Endothelial cell of umbilical vein (primary cell): Measurements from ENCODE around the gene COL4A1. TPM values are rescaled to one million over a fixed set of nuclear protein-coding genes. Genes with fewer than 3 reads are reported as not detected.

Experiments
- BruUV-seq: library from RNA; stranded (reverse); fragments of 400-500 nt; replicated peaks from 2 replicates; lab custom pipeline; 2021; lab: Mats Ljungman, UMichigan
- CTCF ChIA-PET: fragments of 300-600, 350-600 bp; sonication (Branson Sonifier 250); formaldehyde crosslinking; loops from one replicate; lab custom pipeline; 2021; ENCODE audit warnings: antibody characterized with exemption, inconsistent platforms; lab: Charles Lee
- POLR2A ChIA-PET: fragments of 300-600, 350-600 bp; sonication (Branson Sonifier 250); formaldehyde crosslinking; loops from one replicate; lab custom pipeline; 2021; ENCODE audit warnings: antibody characterized with exemption, inconsistent platforms; lab: Charles Lee
- DNase-seq: peaks from one replicate; pipeline ENCODE4 v3.0.0-alpha.2; 2011; ENCODE audit warnings: low read depth, low spot score
- FAIRE-seq: peaks from 2 replicates; lab custom pipeline; 2011; peaks lifted over from hg19 to GRCh38; lab: Jason Lieb, UNC
- H2AFZ ChIP-seq: 2 replicates; pipeline ENCODE4 v1.6.0; 2012; ENCODE audit warnings: low read depth, low read length, control low read depth, inconsistent platforms
- H3K27ac ChIP-seq: 2 replicates; pipeline ENCODE4 v1.5.1; 2011; ENCODE audit warnings: low read depth, mild to moderate bottlenecking, control low read depth, low read length, moderate library complexity; ENCODE audit not compliant: insufficient read depth
- H3K27me3 ChIP-seq, 2 experiments: 2 replicates each; pipeline versions ENCODE4 v1.6.0 to v1.6.1; 2011; ENCODE audit warnings: low read length in 2 of 2, mixed read lengths in 1 of 2; ENCODE audit not compliant: control insufficient read depth in 2 of 2, insufficient read depth in 2 of 2
- H3K36me3 ChIP-seq, 2 experiments: 2 replicates in 1 of 2; 3 replicates in 1 of 2; pipeline ENCODE4 v1.5.1; 2011; ENCODE audit warnings: low read length in 2 of 2, mild to moderate bottlenecking in 1 of 2, moderate library complexity in 1 of 2; ENCODE audit not compliant: control insufficient read depth in 2 of 2, insufficient read depth in 2 of 2; ENCODE audit errors: extremely low read depth in 1 of 2
- H3K4me1 ChIP-seq: 3 replicates; pipeline ENCODE4 v1.5.1; 2011; ENCODE audit warnings: mild to moderate bottlenecking, low read length; ENCODE audit not compliant: control insufficient read depth, insufficient read depth; ENCODE audit errors: extremely low read depth
- H3K4me2 ChIP-seq: 2 replicates; pipeline ENCODE4 v1.6.1; 2011; ENCODE audit warnings: low read length, control low read depth, mixed read lengths; ENCODE audit not compliant: insufficient read depth
- H3K4me3 ChIP-seq, 3 experiments: fragments of 200-600 bp in 1 of 3; sonication (generic), shearing (Covaris generic) in 1 of 3; replicated peaks in 1 of 3; 2 replicates each; pipeline ENCODE4 v1.5.1; 2011 to 2016; ENCODE audit warnings: control low read depth in 3 of 3, low read length in 3 of 3, mild to moderate bottlenecking in 2 of 3, inconsistent platforms in 1 of 3, low read depth in 1 of 3, moderate library complexity in 1 of 3; ENCODE audit not compliant: insufficient read depth in 1 of 3
- H3K79me2 ChIP-seq: 2 replicates; pipeline ENCODE4 v1.6.0; 2012; ENCODE audit warnings: low read length, inconsistent platforms; ENCODE audit not compliant: control insufficient read depth, insufficient read depth
- H3K9ac ChIP-seq: replicated peaks from 2 replicates; pipeline ENCODE3; 2011; ENCODE audit warnings: low read length, control low read depth; ENCODE audit not compliant: insufficient read depth; ENCODE audit errors: extremely low read depth
- H3K9me1 ChIP-seq: replicated peaks from 3 replicates; pipeline ENCODE4 v1.6.0; 2011; ENCODE audit warnings: mild to moderate bottlenecking, low read length; ENCODE audit not compliant: control insufficient read depth, insufficient read depth; ENCODE audit errors: extremely low read depth
- H3K9me3 ChIP-seq: replicated peaks from 2 replicates; pipeline ENCODE4 v1.5.1; 2012; ENCODE audit warnings: low read length, inconsistent platforms; ENCODE audit not compliant: control insufficient read depth, insufficient read depth
- H4K20me1 ChIP-seq: replicated peaks from 2 replicates; pipeline ENCODE3; 2011; ENCODE audit warnings: mild to moderate bottlenecking, low read length; ENCODE audit not compliant: control insufficient read depth, insufficient read depth; ENCODE audit errors: extremely low read depth
- CTCF ChIP-seq, 2 donors: IDR thresholded peaks; 1 replicate in 1 of 2; 2 replicates in 1 of 2; pipeline ENCODE4 v1.5.1; 2011; ENCODE audit warnings: low read length in 2 of 2, mild to moderate bottlenecking in 2 of 2, moderate library complexity in 2 of 2, control low read depth in 1 of 2, inconsistent platforms in 1 of 2, low read depth in 1 of 2; ENCODE audit not compliant: insufficient read depth in 1 of 2; ENCODE audit errors: extremely low read depth in 1 of 2
- EZH2 ChIP-seq: IDR thresholded peaks from 2 replicates; pipeline ENCODE4 v1.6.1; 2012; ENCODE audit warnings: borderline replicate concordance, low read depth, mild to moderate bottlenecking, moderate library complexity, low read length, inconsistent platforms; ENCODE audit not compliant: severe bottlenecking
- FOS ChIP-seq: IDR thresholded peaks from 2 replicates; pipeline ENCODE4 v1.6.1; 2011; ENCODE audit warnings: mild to moderate bottlenecking, low read length, moderate library complexity, borderline replicate concordance; ENCODE audit not compliant: insufficient read depth
- GATA2 ChIP-seq: IDR thresholded peaks from 2 replicates; pipeline ENCODE4 v1.7.0; 2011; ENCODE audit warnings: low read depth, mild to moderate bottlenecking, moderate library complexity, mixed read lengths, low read length; ENCODE audit not compliant: insufficient read length, insufficient read depth
- JUN ChIP-seq: IDR thresholded peaks from 2 replicates; pipeline ENCODE4 v1.6.1; 2011; ENCODE audit warnings: borderline replicate concordance, low read depth; ENCODE audit not compliant: insufficient read length, insufficient read depth
- MAX ChIP-seq: IDR thresholded peaks from 2 replicates; pipeline ENCODE4 v1.6.1; 2011; ENCODE audit not compliant: insufficient read depth, insufficient read length
- MYC ChIP-seq: IDR thresholded peaks from one replicate; pipeline ENCODE4 v1.6.1; 2011; ENCODE audit warnings: mild to moderate bottlenecking, low read depth, low read length
- POLR2A ChIP-seq: IDR thresholded peaks from 2 replicates; pipeline ENCODE4 v1.6.1; 2012; ENCODE audit warnings: low read depth, mild to moderate bottlenecking, control low read depth, low read length
- POLR2AphosphoS5 ChIP-seq: IDR thresholded peaks from 2 replicates; pipeline ENCODE4 v1.6.1; 2012; ENCODE audit warnings: low read depth, mild to moderate bottlenecking, control low read depth, low read length, moderate library complexity; ENCODE audit not compliant: insufficient read depth
- dilution Hi-C: fragments of 300-500 bp; cut with MboI; formaldehyde crosslinking; loops from one replicate; pipeline ENCODE4 v1.15.0; 2019; ENCODE audit warnings: low sequenced_read_pairs; ENCODE audit not compliant: extremely low pct_ligation_motif_present
- intact Hi-C: fragments of 100-400 bp; cut with micrococcal nuclease; formaldehyde crosslinking; loops from one replicate; pipeline ENCODE4 v1.10.0; 2022
- polyA plus RNA-seq, 4 experiments: library from polyadenylated mRNA; depleted of rRNA in 3 of 4; stranded (reverse) in 3 of 4; unstranded in 1 of 4; fragments of >200 nt; gene quantifications; 2 replicates each; pipeline versions ENCODE4 v1.2.1 to v1.2.3, GENCODE V29; 2011 to 2012; ENCODE audit warnings: missing spikeins in 1 of 4
- total RNA-seq: library from RNA; stranded (reverse); gene quantifications from 2 replicates; pipeline ENCODE4 v1.2.3, GENCODE V29; 2021

COL4A1 gene
- total and polyA plus RNA-seq, 2 donors (not counting 3 experiments of a cell fraction or from before 2014, with no cell fraction given): 384 to 1,119 TPM

- CTCF ChIA-PET: interaction anchor here (0.8 to 3.7 kb wide), 15 partner anchors 17 to 423 kb away, joined by 3 to 28 read pairs (median 7); partner anchors contain the start of genes COL4A1 and COL4A2
- Histone ChIP-seq H3K27ac (no peak overlapping the region), H2AFZ (no peak overlapping the region), H3K9ac (no peak overlapping the region), H3K27me3 (no peaks in the 10 kb centered on the region), H3K4me1 (peaks cover 22% of the 10 kb centered on the region), H3K9me3 (no peaks in the 10 kb centered on the region), H3K36me3 (peaks cover 0 to 2% of the 10 kb centered on the region in 2 experiments), H3K4me3 (no peak overlapping the region), H3K79me2 (peaks cover 18% of the 10 kb centered on the region), H3K9me1 (no peaks in the 10 kb centered on the region), H4K20me1 (no peaks in the 10 kb centered on the region), H3K4me2 (no peak overlapping the region)
- intact Hi-C loops (loop anchor here (1.0 to 2.0 kb wide), 5 partner anchors 86 to 235 kb away; partner anchors contain the start of genes COL4A1 and COL4A2), dilution Hi-C loops (no loop called here)
- no peak for FAIRE-seq
- DNase-seq: no peak
- no peak for TF ChIP-seq JUN
- no peak for TF ChIP-seq GATA2
- no peak for TF ChIP-seq POLR2A
- no peak for TF ChIP-seq CTCF (IDR thresholded peaks at IDR 0.05; ENCODE audit: extremely low read depth in 1 of 2, insufficient read depth in 1 of 2, low read depth in 1 of 2, low read length in 2 of 2)
- TF ChIP-seq MYC: no peak
- TF ChIP-seq EZH2: no peak
- TF ChIP-seq FOS: no peak
- no peak for TF ChIP-seq POLR2AphosphoS5
- no peak for TF ChIP-seq MAX
- POLR2A ChIA-PET: no interaction called here
- BruUV-seq: no TSS peak
These were observed 85.4 kb downstream of the COL4A1 start for GRCh38 chr13:110221406-110222117.
